ENCODE data around the gene RELN.
A peak's percentile ranks its signal among the peaks of the same experiment; 100 is the strongest.

- TF ChIP-seq EZH2phosphoT487 (IDR thresholded peaks at IDR 0.05; ENCODE audit: borderline replicate concordance) = no peak
- TF ChIP-seq CTCF (conservative IDR thresholded peaks at IDR 0.05; ENCODE audit: low read length) = peak; percentile 84
Observed at GRCh38 chr7:103573479-103574058, 415.9 kb downstream of the RELN start.
